HG03469 (cell line): ENCODE measurements around the gene KIRREL3.

Experiments
- ATAC-seq: cut with Tn5 transposase; IDR thresholded peaks from one replicate; pipeline ENCODE4 v1.9.1; 2021; ENCODE audit warnings: mild to moderate bottlenecking, moderate library complexity, moderate number of reproducible peaks; ENCODE audit not compliant: unreplicated experiment

KIRREL3 gene

GRCh38 chr11:126418887-126419286 is 581.7 kb downstream of the KIRREL3 start:
- ATAC-seq, result no peak

- ATAC-seq, result no peak
Measured at GRCh38 chr11:126417091-126417862, 583.3 kb downstream of the KIRREL3 start.

GRCh38 chr11:126416542-126417090 is 584.0 kb downstream of the KIRREL3 start:
- ATAC-seq, result peak; percentile 44

- no peak for ATAC-seq
Measured at GRCh38 chr11:126415669-126416420, 584.7 kb downstream of the KIRREL3 start.

- ATAC-seq, result no peak
Measured at GRCh38 chr11:126415128-126415527, 585.4 kb downstream of the KIRREL3 start.

- ATAC-seq, result no peak
Measured at GRCh38 chr11:126414615-126415014, 586.0 kb downstream of the KIRREL3 start.

- no peak for ATAC-seq
Measured at GRCh38 chr11:126413843-126414405, 586.6 kb downstream of the KIRREL3 start.

GRCh38 chr11:126413426-126413825 is 587.1 kb downstream of the KIRREL3 start:
- ATAC-seq, result no peak

GRCh38 chr11:126411971-126412381 is 588.6 kb downstream of the KIRREL3 start:
- ATAC-seq, result no peak

GRCh38 chr11:126410649-126411048 is 589.9 kb downstream of the KIRREL3 start:
- ATAC-seq, result no peak

- ATAC-seq, result no peak
Measured at GRCh38 chr11:126409620-126409985, 591.0 kb downstream of the KIRREL3 start.

GRCh38 chr11:126408901-126409619 is 591.5 kb downstream of the KIRREL3 start:
- no peak for ATAC-seq

GRCh38 chr11:126408496-126408895 is 592.1 kb downstream of the KIRREL3 start:
- ATAC-seq, result no peak

GRCh38 chr11:126407682-126408288 is 592.8 kb downstream of the KIRREL3 start:
- no peak for ATAC-seq

GRCh38 chr11:126407101-126407521 is 593.5 kb downstream of the KIRREL3 start:
- no peak for ATAC-seq

GRCh38 chr11:126406368-126406767 is 594.2 kb downstream of the KIRREL3 start:
- ATAC-seq, result no peak

GRCh38 chr11:126405906-126406305 is 594.7 kb downstream of the KIRREL3 start:
- ATAC-seq, result no peak

GRCh38 chr11:126405374-126405773 is 595.2 kb downstream of the KIRREL3 start:
- no peak for ATAC-seq

GRCh38 chr11:126404367-126404766 is 596.2 kb downstream of the KIRREL3 start:
- ATAC-seq, result no peak

GRCh38 chr11:126403658-126404057 is 596.9 kb downstream of the KIRREL3 start:
- ATAC-seq, result peak; percentile 92
